Sigmoid colon (tissue), 3 donors: ENCODE measurements around the gene GDF9.

Source experiments
- CTCF ChIP-seq, 4 experiments: fragments of 450-650 bp in 3 of 4; fragments of 200-600 bp in 1 of 4; IDR thresholded peaks; one replicate each; pipeline ENCODE4 v1.5.1; 2016 to 2019; ENCODE audit warnings: antibody characterized with exemption in 4 of 4, mild to moderate bottlenecking in 3 of 4, moderate library complexity in 2 of 4
- POLR2A ChIP-seq, 2 donors: fragments of 450-650 bp; IDR thresholded peaks; one replicate each; pipeline ENCODE4 v1.6.1; 2016; ENCODE audit warnings: antibody characterized with exemption in 2 of 2, mild to moderate bottlenecking in 2 of 2, moderate library complexity in 2 of 2

GRCh38 chr5:132909702-132910101 is 43.4 kb upstream of the GDF9 start:
- no peak for TF ChIP-seq CTCF (IDR thresholded peaks at IDR 0.05)
- no peak for TF ChIP-seq POLR2A (IDR thresholded peaks at IDR 0.05)
